ENCODE results near the gene PDZD2.
"Not testable (repeated sequence)": the region's sequence is repeated elsewhere in the genome, so short reads cannot be mapped to it uniquely, and the experiment has no call there.

PDZD2 gene

GRCh38 chr5:31776294-31776693 lies 137.4 kb downstream of the PDZD2 start:
- not testable (repeated sequence) for DNase-seq

GRCh38 chr5:31776976-31777651 lies 138.2 kb downstream of the PDZD2 start:
- DNase-seq, result no peak

GRCh38 chr5:31781772-31782171 lies 142.8 kb downstream of the PDZD2 start:
- DNase-seq, result no peak

- DNase-seq, result no peak
Observed at GRCh38 chr5:31783086-31783645, 144.2 kb downstream of the PDZD2 start.

- no peak for DNase-seq
Observed at GRCh38 chr5:31783731-31784130, 144.8 kb downstream of the PDZD2 start.

- no peak for DNase-seq
Observed at GRCh38 chr5:31786090-31786631, 147.2 kb downstream of the PDZD2 start.

- DNase-seq, result no peak
Observed at GRCh38 chr5:31794009-31794408, 155.1 kb downstream of the PDZD2 start.

- DNase-seq, result no peak
Observed at GRCh38 chr5:31798168-31798567, 159.2 kb downstream of the PDZD2 start.

- DNase-seq, result no peak
Observed at GRCh38 chr5:31800351-31800750, 161.4 kb downstream of the PDZD2 start.

GRCh38 chr5:31805785-31806400 lies 167.0 kb downstream of the PDZD2 start:
- DNase-seq, result no peak

- DNase-seq, result no peak
Observed at GRCh38 chr5:31806561-31806960, 167.6 kb downstream of the PDZD2 start.

GRCh38 chr5:31807789-31808540 lies 169.0 kb downstream of the PDZD2 start:
- DNase-seq, result no peak

- DNase-seq, result no peak
Observed at GRCh38 chr5:31809050-31809870, 170.3 kb downstream of the PDZD2 start.

- DNase-seq, result no peak
Observed at GRCh38 chr5:31811210-31811609, 172.3 kb downstream of the PDZD2 start.

GRCh38 chr5:31815376-31815775 lies 176.4 kb downstream of the PDZD2 start:
- DNase-seq, result no peak

- no peak for DNase-seq
Observed at GRCh38 chr5:31819926-31820516, 181.1 kb downstream of the PDZD2 start.

- no peak for DNase-seq
Observed at GRCh38 chr5:31823472-31823871, 184.5 kb downstream of the PDZD2 start.

- DNase-seq, result no peak
Observed at GRCh38 chr5:31824869-31825517, 186.1 kb downstream of the PDZD2 start.

GRCh38 chr5:31825518-31826068 lies 186.7 kb downstream of the PDZD2 start:
- peak; percentile 24 for DNase-seq

- DNase-seq, result no peak
Observed at GRCh38 chr5:31827867-31828266, 188.9 kb downstream of the PDZD2 start.

- no peak for DNase-seq
Observed at GRCh38 chr5:31832966-31833365, 194.0 kb downstream of the PDZD2 start.

Data from activated T-cell treated with anti-CD3 and anti-CD28 coated beads, Interleukin-2, amount 50 U/mL, for 1 hour (primary cell).